GM21825 (cell line): Measurements from ENCODE around the gene SPSB3.

Experiments used
- ATAC-seq: cut with Tn5 transposase; IDR thresholded peaks from one replicate; pipeline ENCODE4 v1.9.1; 2021; ENCODE audit warnings: mild to moderate bottlenecking, moderate library complexity; ENCODE audit not compliant: unreplicated experiment

Gene SPSB3

DNA sequence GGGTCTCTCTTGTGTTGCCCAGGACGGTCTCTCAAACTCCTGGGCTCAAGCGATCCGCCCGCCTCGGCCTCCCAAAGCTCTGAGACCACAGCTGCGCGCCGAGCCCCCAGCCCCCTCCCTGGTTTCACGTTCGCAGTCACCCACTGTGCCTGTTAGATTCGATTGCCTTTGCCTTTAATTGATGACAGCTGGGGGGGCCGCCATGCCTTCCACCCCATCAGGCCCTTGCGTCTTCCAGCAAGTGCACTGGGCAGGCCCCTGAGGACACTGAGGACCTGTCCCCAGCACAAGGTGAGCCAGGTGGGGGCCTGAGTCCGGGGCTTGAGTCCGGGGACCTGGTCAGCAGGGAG, 7.9 kb upstream of the SPSB3 start:
- ATAC-seq = no peak

GRCh38 chr16:1789643-1790045, 7.3 kb upstream of the SPSB3 start:
- no peak for ATAC-seq

GRCh38 chr16:1788708-1789100, 6.3 kb upstream of the SPSB3 start:
- no peak for ATAC-seq

DNA sequence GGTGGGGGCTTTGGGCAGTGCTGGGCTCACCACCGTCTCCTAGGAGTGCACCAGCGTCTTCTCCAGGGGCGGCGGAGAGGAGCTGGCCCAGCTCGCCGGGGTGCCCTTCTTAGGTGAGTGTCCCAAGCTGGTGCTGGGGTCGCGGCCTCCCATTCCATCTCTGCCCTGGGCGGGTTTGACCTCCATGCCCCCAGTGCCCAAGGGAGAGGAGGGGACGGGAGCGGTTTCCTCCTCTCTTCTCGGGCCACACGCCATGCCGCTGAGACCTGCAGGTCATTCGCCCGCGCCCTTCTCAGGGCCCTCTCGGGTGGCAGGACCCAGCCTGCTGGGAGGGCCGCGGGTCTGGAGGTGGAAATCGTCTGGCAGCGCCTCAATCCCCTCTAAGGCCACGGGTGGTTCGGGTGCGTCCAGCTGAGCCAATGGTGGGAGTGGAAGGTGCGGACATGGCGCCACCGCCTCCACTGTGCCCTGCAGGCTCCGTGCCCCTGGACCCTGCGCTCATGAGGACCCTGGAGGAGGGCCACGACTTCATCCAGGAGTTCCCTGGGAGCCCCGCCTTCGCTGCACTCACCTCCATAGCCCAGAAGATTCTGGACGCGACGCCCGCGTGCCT, 5.8 kb upstream of the SPSB3 start:
- no peak for ATAC-seq

GRCh38 chr16:1787322-1788094, 5.1 kb upstream of the SPSB3 start:
- no peak for ATAC-seq

GRCh38 chr16:1787056-1787321, 4.6 kb upstream of the SPSB3 start:
- no peak for ATAC-seq

- ATAC-seq = no peak
Observed at GRCh38 chr16:1786242-1787055, 4.1 kb upstream of the SPSB3 start.

GRCh38 chr16:1785846-1786170, 3.4 kb upstream of the SPSB3 start:
- no peak for ATAC-seq

DNA sequence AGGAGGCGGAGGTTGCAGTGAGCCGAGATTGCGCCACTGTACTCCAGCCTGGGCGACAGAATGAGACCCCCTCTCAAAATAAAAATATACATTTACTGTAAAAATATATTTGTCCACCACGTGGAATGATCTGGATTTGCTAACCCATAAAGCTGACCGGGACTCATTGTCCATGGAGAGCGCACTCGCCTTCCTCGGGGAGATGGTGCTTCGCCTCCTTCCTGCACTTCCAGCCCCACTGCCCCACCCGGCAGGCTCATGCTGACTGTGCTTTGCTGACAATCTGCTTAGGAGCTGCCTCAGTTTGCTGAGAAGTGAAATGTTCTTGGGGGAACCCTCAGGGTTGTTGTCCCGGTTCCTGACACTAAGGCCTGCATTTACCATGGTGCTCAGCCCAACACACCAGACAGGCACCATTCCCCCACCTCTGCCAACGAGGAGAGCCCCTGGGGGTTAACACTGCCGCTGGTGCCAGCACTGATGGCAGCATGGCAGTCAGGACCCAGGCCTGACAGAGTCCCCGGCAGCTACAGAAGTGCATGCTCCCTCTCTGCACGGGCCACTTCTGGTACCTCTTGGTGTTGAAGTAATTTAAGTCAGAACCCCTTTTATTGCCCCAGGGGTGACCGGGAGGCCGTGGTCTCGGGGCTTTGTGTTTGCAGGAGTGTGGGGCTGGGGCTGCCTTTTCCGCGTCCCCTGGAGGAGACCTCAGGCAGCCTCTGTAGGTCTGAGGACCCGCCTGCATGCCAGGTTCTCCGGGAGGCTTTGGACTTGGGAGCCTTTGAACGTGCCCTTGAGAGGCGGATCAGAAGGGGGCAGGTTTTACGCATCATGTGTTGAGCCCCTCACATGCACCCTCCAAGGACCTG, 2.8 kb upstream of the SPSB3 start:
- ATAC-seq = no peak

- peak; percentile 2 for ATAC-seq
Observed at GRCh38 chr16:1781758-1782407, 488 bp downstream of the SPSB3 start.

- no peak for ATAC-seq
Observed at GRCh38 chr16:1781254-1781653, 1.1 kb downstream of the SPSB3 start.

DNA sequence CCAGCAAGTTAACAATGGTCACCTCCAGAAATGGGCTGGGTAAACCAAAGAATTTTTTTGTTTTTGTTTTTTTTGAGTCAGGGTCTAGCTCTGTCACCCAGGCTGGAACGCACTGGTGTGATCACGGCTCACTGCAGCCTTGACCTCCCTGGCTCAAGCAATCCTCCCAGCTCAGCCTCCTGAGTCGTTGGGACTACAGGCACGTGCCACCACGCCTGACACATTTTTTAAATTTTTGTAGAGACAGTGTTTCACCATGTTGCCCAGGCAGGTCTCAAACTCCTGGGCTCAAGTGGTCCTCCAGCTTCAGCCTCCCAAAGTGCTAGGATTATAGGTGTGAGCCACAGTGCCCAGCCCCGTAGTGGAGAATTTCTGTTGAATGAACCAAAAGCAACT, 1.7 kb downstream of the SPSB3 start:
- no peak for ATAC-seq

DNA sequence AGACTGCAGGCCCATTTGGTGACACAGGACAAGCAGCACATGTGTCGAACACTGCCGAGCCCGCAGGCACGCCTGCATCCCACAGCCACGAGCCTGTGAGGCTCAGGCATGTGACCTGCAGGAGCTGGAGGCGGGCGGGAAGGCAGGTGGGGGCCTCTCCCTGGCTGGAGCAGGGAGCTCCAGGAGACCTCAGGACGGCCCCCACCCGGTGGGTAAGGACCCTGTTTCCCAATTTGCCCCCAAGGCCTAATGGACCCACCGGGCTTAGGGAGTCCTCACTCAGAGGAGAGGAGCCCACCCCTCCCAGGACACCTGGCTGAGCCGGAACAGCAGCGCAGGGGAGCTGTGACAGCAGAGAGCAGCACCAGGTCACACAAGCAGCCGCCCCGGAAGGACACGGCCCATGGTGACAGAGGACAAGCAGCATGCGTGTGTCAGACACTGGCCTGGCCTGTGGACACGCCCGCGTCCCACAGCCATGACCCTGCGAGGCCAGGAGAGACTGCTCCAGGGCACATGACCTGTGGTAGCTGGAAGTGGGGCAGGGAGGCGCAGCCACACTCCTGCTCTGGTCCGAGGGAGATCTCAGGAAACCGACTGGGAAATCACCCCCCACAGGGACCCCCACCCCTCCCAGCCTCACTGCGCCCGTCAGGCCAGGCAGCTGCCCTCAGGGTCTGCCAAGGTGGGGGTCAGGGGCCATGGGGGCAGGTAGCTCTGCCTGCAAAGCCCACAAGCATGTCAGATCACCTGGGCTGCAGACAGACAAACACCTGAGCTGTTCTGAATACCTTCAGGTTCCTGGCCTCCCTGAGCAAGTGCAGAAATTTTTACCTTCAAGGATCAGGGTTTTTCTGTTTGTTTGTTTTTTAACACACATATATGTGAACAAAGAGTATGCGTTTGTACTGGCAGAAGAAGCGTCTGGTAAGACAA, 2.4 kb downstream of the SPSB3 start:
- no peak for ATAC-seq

DNA sequence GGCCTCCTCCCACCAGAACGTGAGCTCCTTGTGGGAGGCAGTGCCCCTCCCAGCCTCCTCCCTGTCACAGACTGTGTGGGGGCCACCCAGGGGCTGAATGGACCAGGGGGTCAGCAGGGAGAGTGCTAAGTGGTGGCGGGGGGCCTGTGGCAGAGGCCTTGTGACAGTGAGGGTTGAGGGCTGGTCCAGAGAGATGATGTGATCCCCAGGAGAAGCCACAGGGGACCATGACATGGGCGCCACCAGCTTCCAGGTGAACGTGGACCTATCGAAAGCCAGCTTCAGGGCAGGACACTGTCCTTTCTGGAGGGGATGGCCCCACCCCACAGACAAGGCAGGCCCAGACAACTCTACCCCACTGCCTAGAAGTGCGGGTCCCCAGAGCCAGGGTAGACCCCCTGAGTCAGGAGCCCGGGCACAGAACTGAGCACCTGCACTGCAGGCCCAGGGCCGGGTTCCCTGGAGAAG, 3.1 kb downstream of the SPSB3 start:
- no peak for ATAC-seq

GRCh38 chr16:1778200-1779179, 3.9 kb downstream of the SPSB3 start:
- ATAC-seq = no peak

GRCh38 chr16:1777375-1778199, 4.8 kb downstream of the SPSB3 start:
- no peak for ATAC-seq

GRCh38 chr16:1776991-1777374, 5.4 kb downstream of the SPSB3 start:
- ATAC-seq = no peak

GRCh38 chr16:1776672-1776955, 5.8 kb downstream of the SPSB3 start:
- no peak for ATAC-seq
